ENCODE data around the gene DNLZ.

- TF ChIP-seq, protein P1, sequence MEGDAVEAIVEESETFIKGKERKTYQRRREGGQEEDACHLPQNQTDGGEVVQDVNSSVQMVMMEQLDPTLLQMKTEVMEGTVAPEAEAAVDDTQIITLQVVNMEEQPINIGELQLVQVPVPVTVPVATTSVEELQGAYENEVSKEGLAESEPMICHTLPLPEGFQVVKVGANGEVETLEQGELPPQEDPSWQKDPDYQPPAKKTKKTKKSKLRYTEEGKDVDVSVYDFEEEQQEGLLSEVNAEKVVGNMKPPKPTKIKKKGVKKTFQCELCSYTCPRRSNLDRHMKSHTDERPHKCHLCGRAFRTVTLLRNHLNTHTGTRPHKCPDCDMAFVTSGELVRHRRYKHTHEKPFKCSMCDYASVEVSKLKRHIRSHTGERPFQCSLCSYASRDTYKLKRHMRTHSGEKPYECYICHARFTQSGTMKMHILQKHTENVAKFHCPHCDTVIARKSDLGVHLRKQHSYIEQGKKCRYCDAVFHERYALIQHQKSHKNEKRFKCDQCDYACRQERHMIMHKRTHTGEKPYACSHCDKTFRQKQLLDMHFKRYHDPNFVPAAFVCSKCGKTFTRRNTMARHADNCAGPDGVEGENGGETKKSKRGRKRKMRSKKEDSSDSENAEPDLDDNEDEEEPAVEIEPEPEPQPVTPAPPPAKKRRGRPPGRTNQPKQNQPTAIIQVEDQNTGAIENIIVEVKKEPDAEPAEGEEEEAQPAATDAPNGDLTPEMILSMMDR (IDR thresholded peaks at IDR 0.05; ENCODE audit: low read depth, low read length, poor library complexity, severe bottlenecking), result no peak
- TF ChIP-seq EZH2phosphoT487 (IDR thresholded peaks at IDR 0.05; ENCODE audit: borderline replicate concordance, low read length), result no peak
These were observed 19.9 kb upstream of the DNLZ start for GRCh38 chr9:136383436-136383835.
